Inflammatory macrophage treated with lipopolysaccharide for 1 hour (primary cell): ENCODE results near the gene E2F7.
A peak's percentile ranks its signal among the peaks of the same experiment; 100 is the strongest.
"Not testable (repeated sequence)": the region's sequence is repeated elsewhere in the genome, so short reads cannot be mapped to it uniquely, and the experiment has no call there.

Experiments
- DNase-seq, 2 donors: peaks; one replicate each; pipeline ENCODE4 v3.0.0-alpha.2; 2020 to 2022

E2F7 gene, protein sequence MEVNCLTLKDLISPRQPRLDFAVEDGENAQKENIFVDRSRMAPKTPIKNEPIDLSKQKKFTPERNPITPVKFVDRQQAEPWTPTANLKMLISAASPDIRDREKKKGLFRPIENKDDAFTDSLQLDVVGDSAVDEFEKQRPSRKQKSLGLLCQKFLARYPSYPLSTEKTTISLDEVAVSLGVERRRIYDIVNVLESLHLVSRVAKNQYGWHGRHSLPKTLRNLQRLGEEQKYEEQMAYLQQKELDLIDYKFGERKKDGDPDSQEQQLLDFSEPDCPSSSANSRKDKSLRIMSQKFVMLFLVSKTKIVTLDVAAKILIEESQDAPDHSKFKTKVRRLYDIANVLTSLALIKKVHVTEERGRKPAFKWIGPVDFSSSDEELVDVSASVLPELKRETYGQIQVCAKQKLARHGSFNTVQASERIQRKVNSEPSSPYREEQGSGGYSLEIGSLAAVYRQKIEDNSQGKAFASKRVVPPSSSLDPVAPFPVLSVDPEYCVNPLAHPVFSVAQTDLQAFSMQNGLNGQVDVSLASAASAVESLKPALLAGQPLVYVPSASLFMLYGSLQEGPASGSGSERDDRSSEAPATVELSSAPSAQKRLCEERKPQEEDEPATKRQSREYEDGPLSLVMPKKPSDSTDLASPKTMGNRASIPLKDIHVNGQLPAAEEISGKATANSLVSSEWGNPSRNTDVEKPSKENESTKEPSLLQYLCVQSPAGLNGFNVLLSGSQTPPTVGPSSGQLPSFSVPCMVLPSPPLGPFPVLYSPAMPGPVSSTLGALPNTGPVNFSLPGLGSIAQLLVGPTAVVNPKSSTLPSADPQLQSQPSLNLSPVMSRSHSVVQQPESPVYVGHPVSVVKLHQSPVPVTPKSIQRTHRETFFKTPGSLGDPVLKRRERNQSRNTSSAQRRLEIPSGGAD

DNA sequence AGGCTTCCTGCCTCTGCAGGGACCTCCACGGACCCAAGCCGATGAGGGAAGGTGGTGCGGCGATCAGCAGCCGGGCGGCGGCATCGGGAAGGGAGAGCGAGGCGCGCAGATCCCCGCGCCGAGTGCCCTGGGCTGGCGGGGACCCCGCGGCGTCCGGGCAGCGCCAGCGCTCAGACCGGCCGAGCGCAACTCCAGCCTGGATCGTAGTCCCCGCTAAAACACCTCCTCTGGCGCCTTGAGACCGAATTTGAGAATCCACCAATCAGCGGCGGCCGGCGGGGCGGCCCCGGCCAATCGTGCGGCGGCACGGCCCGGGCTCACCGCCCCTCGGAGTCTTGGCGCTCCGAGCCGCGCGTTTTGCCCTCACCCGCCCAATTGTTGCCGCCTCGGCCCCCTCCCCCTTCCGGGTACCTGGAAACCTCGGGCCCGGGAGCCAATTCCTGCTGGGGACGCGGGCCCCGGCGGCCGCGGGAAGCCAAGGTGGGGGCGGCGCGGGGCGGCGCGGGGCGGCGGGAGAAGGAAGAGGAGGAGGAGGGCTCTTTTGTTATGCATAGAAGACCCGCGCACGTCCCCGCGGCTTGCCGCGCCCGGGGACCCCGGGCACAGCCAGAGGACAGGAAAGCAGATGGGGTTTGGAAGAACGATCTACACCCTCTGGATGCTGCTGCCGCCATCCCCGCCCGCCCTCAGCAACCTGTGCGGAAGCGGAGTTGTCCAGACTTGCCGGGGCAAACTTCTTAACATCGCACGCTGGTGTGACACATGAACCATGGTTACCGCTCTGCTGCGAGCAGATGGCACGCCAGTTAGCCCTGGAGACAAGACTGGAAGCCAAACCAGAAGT is at the start of gene E2F7:
Gene E2F7, minus strand, starts transcription at position 209 of the 844 bp plus-strand sequence. CDS start 934 bp downstream, outside the sequence.
- DNase-seq: peak; percentile 73 to 87

DNA sequence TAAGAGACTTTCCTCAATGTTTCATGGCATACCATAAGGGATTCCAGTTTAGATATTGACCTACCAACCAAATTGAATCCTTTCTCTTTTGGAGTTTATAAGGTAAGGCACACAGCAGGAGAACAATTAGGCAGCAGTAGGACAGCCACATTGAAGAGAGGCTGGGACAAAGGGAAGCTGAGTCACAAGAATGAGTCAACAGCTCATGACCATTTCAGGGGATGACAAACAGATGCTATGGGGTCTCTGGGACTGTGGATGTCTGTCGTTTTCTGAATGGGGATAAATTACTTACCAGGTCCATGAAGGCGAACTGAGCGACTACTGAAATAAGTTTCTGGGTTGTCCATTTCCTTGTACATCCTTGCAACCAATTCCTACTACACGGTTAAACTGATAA is 48.6 kb upstream of the E2F7 start:
- DNase-seq: no peak

DNA sequence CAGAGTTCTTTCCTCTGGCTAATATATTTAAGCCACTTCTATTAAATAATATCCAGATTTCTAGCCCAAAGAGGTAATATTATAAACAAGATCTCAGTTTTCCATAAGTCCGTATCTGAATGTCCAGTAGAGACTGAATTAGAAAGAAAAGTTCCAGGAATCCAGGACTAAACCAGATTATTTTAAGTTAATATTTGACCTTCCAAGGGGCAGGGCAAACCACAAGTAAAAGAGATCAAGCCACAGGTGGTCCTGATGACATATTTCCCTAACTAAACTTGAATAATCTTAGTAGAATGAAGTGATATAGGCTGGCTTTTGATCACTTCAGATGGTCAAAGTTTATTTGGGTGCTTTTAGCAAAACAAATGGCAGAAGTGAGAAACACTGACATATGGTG is 43.3 kb upstream of the E2F7 start:
- DNase-seq: no peak

DNA sequence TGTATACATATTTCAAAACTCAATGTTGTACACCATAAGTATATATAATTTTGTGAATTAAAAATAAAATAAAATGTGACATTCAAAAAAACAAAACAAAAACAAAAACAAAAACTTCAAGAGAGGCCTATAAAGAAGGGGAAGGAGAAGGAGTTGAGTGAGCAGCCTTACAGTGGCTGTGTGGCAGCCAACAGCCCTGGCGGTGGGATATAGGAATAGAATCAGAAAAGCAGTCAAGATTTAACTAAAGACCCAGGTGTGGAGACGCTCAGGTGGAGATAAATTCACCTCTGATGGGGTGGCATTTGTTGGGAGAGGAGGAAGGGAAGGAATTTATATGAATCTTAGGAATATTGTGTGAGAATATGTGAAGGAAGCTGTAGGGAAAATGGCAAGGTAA is 41.8 kb upstream of the E2F7 start:
- no peak for DNase-seq

DNA sequence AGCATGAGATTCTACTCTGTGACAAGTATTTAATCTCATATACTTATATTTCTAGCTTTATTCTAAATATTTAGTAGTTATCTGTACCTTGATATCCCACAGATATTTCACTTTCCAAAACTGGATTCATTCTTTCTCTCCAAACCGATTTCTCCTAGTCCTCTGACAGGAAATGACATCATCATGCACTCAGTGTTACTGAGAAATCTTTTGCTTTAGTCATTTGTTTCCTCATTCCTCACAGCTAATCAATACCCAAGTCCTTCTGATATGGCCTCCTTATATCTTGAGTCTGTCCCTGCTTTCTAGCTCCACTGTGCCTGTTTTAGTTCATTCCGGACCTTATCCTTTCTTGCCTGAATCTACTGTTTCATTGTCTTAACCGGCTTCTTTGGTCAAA is 39.4 kb upstream of the E2F7 start:
- DNase-seq: no peak

DNA sequence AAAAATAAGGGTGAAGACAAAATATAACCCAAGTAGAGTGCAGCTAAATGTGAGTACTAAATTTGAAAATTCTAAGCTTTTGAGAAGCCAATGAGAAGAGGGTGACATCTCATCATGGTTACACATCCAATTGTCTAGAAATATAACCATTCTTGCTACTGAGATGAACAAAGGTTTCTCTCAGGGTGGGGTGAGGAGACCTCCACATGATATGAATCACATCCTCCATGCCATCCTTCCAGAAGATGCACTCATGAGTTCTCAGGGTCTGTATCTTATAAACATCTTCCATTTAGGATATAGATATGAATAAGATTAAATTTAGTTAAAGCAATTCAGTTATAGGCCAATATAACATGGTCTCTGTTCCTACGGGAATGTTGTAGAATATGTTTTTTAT is 38.9 kb upstream of the E2F7 start:
- no peak for DNase-seq

DNA sequence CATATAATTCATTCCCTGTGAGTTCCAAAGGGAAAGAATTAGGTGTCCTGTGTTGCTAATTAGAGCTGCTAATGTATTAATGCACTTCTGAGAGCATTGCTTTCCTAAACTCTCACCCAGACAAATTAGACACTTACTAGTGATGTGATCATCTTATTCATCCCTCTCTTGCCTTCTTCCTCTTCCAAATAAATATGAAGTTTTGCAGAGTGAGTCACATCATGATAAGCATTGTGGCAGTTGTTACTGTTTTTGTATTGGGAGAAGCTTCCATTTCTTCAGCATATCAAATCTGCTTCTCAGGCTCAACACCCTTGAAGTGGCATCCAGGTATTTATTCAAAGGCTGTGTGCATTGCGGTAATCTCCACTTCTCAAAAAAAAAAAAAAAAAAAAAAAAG is 37.3 kb upstream of the E2F7 start:
- no peak for DNase-seq

DNA sequence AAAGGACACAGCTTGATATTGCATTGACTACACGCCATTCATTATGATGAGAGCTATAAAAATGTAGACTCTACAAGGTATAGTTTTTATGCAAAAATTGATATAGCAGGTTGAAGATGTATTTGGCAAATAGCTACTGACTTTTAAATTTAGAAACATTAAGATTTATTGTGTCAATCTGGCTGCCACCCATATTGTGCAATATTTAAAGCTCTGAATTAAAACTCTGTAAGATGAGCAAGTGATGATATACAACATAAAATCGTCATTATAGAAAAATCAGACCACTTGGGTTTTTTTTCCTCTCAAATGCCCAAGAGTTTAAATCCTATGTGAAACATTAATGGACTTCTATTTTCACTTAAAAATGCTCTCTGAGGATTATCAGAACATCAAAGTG is 36.8 kb upstream of the E2F7 start:
- no peak for DNase-seq

DNA sequence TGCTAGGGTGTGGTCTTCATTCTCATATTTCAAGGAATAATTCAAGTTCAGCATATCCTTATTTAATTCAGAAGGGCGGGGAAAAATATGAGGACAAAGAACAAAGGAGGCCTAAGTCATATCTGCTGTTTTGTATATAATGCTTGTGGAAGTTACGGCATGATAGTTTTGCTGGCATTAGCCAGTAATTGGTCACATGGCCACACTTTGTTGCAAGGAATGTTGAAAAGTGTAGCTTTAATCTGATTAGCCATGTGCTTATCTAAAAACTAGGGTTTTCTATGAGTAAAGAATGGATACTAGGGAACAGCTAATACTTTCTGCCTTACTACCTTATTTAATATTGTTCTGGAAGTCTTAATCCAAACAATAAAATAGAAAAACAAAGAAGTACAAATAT is 34.4 kb upstream of the E2F7 start:
- no peak for DNase-seq

DNA sequence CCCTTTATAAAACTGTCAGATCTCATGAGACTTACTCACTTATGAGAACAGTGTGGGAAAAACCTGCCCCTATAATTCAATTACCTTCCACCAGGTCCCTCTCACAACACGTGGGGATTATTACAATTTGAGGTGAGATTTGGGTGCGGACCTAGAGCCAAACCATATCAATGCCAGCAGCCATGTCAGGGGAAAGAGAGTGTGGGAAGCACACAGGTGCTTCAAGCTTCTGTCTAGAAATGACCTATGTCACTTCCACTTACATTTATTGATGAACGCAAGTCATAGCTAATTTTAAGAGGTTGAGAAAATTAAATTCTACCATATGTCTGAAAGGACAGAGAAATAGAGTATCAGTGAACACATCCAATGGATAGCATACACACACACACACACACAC is 32.5 kb upstream of the E2F7 start:
- no peak for DNase-seq

DNA sequence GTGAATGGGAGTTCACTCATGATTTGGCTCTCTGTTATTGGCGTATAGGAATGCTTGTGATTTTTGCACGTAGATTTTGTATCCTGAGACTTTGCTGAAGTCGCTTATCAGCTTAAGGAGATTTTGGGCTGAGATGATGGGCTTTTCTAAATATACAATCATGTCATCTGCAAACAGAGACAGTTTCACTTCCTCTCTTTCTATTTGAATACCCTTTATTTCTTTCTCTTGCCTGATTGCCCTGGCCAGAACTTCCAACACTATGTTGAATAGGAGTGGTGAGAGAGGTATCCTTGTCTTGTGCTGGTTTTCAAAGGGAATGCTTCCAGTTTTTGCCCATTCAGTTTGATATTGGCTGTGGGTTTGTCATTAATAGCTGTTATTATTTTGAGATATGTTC is 26.9 kb upstream of the E2F7 start:
- DNase-seq: not testable (repeated sequence)

DNA sequence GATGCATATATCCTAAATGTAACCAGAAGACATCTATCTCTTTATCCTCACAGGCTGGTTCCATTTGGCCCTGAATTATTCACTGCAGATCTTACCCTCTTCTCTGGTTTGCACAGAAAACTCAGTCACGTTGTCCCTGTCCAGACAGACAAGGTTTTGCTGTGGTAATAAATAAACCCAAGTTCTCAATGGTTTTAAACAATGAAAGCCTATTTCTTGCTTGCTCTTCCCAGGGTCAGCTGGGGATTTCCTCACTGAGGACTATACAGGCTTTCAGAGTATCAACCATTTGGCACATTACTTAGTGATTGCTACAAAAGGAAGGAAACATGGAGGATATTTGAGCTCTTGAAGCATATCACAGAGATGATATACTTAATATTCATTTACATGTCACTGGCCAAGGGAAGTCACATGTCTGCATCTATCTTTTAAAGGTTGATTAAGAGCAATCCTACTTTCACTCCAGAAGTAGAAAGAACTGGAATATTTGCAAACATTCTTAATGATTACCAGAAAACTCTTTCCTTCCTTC is 24.4 kb upstream of the E2F7 start:
- DNase-seq: no peak

DNA sequence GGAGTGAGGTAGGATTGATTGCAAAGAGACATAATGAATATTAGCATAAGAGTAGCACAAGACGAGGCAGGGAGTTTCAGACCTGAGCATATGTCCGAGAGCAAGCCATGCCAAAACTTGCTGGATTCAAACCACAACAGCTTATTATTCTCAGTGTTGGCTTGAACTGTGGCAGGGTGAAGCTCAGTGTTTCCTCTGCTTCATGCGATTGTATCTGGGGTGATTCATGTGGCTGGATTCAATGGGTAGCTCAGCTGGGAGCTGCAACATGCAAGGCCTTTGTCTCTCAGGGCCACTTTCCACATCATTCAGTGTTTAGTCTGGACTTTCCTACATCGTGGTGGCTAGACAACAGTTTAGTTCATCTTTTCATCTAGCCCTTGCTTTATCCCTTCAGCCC is 22.1 kb upstream of the E2F7 start:
- no peak for DNase-seq

DNA sequence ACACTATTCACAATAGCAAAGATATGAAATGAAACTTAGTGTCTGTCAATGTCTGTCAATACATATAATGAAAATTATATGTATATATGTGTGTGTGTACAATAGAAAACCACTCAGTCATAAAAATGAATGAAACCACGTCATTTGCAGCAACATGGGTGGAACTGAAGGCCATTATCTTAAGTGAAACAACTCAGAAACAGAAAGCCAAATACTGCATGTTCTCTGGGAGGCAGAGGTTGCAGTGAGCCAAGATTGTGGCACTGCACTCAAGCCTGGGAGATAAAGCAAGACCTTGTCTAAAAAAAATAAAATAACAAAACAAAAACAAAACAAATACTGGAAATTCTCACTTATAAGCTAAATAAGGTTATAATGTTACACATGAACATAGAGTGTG is 16.7 kb upstream of the E2F7 start:
- no peak for DNase-seq

DNA sequence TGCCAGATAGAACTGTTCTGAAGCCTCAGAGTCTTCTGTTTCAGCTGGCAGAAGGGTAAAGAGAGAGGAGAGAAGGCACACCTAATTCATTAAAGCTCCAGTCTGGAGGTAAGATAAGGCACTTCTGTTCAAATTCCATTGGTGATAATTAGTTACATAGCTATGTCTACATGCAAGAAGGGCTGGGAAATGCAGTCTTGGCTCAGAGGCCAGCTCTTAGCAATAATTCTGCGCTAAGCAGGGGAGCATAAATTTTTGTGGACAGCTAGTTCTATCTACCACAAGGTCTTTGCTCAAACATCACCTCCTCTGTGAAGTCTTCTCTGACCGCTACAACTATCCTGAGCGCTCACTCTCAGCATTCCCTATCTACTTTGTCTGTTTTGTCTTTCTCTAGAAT is 14.3 kb upstream of the E2F7 start:
- DNase-seq: no peak

DNA sequence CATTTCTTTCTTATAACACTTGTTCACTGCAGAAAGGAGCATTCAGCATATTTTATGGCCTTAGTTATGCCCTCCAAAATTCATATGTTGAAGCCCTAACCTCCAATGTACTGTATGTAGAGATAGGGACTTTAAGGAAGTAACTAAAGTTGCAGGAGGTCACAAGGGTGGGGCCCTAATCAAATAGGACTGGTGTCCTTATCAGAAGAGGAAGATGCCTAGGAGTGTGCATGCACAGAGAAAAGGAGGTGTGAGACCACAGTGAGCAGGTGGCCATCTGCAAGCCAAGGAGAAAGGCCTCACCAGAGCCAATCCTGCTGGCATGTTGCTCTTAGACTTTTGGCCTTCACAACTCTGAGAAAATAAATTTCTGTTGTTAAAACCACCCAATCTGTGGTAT is 12.9 kb upstream of the E2F7 start:
- no peak for DNase-seq

DNA sequence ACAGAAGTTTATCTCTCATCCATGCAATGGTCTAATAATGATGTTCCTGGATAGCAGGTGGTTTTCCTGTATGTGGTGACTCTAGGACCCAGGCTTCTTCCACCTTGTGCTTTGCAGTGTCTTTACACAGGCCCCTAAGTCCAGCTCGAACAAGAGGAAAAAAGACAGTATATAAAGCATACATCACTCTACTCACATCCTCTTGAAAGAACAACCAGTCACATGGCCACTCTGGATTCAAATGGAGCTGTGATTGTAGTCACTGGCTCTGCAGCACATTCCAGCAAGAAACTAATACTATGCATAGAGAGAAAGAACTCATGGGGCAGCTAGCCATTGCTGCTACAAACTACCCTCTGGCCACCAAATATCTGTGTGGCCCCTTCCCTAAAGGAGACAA is 11.5 kb upstream of the E2F7 start:
- no peak for DNase-seq

DNA sequence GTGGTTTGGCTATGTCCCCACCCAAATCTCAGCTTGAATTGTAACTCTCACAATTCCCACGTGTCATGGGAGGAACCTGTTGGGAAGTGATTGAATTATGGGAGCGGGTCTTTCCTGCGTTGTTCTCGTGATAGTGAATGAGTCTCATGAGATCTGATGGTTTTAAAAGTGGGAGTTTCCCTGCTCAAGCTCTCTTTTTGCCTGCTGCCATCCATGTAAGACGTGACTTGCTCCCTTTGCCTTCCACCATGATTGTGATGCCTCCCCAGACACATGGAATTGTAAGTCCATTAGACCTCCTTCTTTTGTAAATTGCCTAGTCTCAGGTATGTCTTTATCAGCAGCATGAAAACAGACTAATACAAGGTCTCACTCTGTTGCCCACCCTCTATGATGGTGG is 8.5 kb upstream of the E2F7 start:
- not testable (repeated sequence) for DNase-seq

DNA sequence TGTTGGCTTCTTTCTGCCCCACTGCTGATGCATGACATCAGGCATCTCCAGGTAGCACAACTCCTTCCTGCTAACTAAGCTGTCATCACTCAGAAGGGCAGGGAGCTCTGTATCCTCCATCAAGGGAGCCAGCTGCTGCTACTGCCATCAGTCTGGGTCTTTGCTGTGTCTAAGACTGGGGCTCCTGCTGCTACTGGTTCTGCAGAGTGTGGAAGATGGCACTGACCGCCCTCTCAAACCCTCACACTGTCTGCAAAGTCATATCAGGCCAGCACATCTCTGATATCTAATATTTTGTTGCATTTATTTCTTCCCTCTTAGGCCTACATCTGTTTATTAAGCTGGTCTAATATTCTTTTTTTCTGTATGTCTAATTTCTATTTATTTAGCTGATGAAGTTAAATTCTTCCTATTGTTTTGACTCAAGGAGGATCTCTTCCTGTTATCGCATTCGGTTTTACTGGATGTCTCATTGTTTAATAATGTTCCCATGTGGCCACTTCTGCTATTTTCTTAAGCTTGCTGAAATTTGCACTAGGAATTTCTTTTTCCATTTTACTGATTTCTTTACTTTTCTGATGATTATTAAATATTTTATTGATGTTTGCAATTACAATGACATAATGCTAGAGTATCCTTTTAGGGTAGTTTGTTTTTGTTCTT is 7.6 kb upstream of the E2F7 start:
- no peak for DNase-seq

DNA sequence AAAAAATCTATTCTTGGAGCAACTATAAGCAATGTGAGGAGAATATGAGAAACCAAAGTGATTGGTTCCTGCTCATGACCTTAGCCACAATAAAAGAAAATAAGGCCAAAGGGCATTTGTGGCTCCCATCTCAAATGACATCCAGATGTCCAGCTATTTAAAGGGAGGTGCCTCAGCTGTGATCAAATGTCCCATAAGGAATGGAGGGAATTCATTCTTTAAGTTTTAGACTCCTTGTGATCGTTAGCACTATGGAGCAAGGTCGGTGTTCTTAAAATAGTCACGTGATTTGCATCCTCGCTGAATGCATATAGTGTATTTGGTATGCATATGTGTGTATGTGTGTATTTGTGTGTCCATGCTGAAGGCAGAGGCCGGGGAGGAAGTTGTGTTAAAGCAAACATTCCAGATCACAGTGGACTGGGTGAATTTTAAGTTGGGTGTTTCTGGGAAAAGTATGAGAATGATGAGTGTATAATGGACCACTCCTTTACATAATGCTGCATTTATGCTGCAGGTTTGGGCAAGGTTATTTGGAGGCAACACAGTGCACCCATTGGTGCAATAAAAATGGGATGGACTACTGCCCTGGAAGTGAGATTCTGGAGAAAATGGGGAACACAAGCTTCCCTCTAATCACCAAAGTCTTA is 5.6 kb upstream of the E2F7 start:
- DNase-seq: no peak

DNA sequence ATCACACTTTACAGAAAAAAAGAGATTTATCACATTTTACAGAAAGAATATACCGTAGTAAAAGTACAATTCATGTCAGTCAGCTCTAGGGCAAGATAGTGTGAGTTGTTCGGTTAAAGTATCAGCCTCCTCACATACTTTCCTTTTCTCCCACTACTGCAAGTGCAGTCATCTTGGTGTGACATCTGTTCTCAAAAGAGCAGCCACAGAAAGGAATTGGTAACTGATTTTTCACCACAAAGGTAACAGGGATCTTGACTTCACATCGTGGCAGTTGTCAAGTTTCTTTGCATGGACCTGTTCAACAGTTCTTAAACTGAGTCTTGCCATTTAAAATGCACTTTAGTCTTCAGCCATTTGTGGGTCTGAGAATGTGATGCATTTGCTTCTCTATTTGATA is 5.0 kb upstream of the E2F7 start:
- no peak for DNase-seq

DNA sequence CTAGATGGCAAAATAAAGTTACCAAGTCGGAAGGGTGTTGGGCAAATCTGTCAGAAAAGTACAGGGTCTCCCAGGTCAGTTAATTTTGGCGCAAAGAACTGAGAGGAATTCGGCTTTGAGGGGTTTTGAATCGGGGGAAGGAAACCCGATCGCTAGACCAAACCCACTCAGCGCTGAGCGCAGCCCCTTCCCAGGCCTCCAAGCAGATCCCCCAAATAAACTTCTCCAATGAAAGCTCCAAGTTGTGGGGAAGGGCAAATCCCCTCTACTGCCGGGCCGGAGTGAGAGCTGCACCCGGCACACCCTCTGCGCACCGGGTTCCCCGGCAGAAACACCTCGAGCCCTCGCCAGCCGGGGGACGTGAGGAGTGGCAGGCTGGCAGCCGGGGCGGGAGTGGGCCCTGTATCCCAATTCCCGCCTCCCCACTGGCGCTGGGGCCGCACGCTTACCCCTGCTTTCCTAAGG is 441 bp downstream of the E2F7 start:
- no peak for DNase-seq
